Stimulated activated CD8-positive, alpha-beta memory T cell treated with anti-CD3 and anti-CD28 coated beads, Interleukin-15, amount 100 ng/mL, for 1 hour (primary cell): ENCODE results near the gene ACVR1B.

Experiments
- DNase-seq: peaks from one replicate; pipeline ENCODE4 v3.0.0-alpha.2; 2020; ENCODE audit warnings: low read depth

Gene ACVR1B

DNA sequence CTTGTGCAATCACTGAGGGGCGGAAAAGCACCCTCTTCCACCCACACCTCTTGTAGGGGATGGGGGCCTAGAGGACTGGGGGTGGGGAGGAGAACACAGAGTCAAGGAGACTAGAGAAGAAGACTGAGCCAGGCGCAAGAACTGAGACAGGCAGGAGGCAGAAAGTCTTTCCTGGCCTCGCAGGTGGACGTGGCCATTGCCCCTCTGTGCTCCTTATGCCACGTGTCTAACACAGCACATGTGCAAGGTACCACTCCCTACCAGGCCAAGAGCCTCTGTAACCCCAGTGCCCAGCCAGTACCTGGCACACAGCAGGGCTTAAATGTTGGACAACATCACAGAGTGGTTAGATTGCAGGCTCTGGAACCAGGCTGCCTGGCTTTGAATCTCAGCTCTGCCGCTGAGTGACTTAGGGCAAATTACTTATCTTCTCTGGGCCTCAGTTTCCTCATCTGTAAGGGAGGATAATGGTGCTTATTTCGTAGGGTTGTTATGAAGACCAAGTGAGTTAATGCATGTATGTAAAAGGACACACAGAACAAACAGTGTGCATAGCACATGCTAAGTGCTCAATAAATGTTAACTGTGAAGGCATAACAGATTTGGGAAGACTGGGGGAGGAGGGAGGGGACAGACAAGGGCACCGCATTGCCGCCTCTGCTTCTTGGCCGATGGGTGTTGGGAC lies 53.9 kb downstream of the ACVR1B start:
- DNase-seq: no peak

DNA sequence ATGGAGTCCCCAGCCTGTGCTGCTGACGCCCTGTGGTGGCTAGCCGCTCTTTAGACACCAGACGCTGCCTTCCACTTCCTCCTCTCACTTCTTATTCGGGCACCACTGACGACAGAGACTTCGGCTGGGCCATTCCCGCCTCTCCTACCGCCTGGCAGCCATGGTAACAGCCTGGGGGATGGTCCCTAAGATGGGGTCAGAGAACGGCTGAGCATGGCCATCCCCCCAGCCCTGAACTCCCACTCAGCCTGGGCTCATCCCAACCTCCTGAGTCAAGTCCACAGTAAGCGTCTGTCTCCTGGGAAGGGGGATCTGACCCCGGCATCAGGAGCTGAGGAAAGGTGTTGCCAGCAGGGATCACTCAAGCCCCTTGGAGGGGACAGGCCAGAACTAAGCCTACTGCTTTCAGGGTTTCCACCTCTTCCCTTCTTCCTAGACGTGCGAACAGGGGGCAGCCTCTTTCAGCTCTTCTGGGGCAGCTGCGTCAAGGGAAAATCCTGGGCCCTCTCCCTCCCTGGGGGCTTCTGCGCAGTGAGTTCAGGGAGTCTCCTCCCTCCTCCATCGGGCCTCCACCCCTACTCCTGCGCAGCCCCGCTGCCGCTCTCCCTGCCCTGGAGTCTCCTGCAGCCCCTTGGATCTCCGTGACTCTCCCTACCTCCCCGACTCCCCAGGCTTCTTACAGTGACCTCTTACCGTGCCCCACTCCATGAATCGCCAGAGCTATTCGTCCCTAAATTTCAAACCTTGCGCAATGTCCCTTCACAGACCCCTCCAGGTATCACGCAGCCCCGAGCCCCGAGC lies 54.6 kb downstream of the ACVR1B start:
- DNase-seq: no peak

DNA sequence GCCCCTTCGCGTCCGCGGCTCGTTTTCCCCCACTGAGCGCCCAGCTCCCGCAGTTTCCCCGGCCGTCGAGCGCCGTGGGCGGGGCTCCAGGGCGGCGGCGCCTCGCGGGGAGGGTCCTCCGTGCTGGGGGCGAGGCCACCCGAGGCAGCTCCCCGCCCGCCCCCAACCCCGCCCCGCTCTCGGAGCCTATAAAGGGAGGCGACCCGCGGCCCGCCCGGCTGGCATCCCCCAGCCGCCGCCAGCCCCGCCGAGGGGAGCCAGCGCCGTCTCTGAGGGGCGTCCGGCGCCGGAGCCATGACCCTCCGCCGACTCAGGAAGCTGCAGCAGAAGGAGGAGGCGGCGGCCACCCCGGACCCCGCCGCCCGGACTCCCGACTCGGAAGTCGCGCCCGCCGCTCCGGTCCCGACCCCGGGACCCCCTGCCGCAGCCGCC lies 55.2 kb downstream of the ACVR1B start, which contains the start of gene TAMALIN:
TSS of gene TAMALIN (plus strand) at position 221 of the 432 bp plus-strand sequence. CDS start at position 295, 74 bp downstream.
- DNase-seq: peak; percentile 57

DNA sequence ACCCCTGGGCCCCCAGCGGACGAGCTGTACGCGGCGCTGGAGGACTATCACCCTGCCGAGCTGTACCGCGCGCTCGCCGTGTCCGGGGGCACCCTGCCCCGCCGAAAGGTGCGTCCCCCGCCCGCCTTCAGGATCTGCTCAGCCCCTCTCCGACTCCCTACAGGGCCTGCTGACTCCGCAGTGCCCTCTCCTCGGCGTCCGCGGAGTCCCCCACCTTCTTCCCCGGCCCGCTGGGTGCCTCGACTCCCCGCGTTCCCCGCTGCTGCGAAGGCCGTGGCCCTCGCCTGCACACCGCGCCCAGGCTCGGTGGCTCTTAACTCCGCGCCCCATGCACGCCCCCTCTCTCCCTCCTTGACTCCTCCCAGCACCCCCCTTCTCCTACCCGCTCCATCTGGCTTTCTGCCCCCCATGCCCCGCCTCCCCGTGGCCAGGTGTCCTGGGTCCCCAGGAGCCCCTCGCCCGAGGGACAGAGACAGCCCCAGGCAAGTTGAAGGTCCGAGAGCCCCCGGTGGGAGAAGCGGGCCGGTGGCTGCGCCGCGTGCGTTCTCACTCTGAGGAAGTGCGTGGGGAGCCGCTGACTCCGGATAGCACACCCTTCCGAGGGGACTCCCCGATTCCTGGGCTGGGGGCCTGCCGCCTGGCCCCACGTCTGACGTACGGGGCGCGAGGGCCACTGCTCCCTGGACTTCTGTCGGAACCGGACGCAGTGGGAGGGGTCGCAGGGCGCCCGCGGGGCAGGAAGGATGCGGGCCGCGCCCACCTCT lies 55.8 kb downstream of the ACVR1B start:
- DNase-seq: no peak

DNA sequence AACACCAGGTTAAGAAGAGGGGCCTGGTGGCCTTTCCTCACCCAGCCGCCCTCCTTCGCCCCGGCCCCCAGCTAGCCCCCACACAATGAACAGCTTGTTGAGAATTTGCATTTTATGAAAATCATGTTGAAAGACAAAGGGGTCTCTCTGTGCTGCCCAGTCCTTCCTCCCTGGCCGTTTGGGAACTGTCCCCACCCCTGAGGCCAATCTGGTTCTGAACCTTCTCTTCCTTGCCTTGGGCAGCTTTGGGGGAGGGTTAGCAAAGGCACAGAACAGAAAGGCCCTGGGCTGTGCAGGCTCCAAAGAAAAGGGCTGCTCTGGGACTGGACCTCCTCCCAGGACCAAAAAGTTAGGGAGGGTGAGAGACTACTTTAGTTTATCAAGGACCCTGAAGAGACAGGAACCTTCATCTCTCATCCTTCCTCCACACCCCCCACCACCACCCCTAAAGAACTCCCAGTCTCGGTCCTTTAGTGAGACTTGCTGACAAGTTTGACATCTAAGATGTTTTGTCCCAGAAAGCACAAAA lies 56.5 kb downstream of the ACVR1B start:
- no peak for DNase-seq

DNA sequence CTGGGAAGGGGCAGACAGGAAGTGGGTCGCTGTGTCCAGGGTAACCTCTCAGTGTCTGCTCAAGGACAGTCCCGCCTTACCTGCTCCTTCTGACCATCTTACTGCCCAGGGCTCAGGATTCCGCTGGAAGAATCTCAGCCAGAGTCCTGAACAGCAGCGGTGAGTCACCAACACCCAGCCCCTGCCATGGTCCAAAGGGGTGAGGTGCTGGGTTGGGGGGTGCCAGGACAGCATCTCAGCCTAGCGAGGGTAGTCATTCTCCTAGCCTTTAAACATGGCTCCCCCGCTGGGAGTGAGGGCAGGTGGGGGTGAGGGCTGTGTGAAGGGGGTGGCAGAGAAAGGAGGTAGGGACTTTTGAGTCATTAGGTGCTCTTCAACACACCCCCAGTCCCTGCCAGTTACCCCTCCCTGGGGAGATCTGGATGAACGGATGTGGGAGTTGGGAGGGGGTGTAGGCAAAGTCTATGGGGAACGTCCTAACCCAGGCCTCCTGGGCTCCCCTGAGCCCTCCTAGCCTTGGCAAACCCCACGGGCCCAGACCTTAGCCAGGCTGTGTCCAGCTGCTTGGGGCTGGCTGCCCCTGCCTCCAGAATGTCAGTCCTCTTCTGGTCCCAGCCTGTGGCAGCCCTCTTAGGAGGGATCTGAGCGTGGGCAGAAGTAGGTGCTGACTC lies 57.7 kb downstream of the ACVR1B start:
- DNase-seq: no peak

DNA sequence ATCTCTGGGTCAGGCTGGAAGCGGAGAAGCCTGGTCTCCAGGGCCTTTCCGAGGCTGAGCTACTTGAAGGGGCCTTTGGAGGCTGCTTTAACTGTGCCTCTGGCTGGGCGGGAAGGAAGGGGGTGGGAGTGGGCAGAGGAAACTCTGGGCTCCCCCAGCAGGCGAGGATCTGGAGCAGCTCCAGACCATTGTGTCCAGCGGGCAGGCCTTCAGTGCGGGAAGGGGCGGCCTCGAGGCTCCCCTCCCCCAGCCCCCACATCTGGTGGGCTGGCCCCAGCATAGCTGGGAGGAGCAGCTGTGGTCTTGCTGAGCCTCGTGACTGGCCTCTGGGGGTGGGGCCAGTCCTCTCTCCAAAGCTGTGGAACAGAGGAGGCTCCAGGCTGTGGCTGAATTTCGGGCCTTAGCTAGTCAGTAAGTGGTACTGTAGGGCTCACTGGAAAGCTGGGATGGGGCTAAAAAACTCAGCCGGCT lies 58.7 kb downstream of the ACVR1B start:
- no peak for DNase-seq

DNA sequence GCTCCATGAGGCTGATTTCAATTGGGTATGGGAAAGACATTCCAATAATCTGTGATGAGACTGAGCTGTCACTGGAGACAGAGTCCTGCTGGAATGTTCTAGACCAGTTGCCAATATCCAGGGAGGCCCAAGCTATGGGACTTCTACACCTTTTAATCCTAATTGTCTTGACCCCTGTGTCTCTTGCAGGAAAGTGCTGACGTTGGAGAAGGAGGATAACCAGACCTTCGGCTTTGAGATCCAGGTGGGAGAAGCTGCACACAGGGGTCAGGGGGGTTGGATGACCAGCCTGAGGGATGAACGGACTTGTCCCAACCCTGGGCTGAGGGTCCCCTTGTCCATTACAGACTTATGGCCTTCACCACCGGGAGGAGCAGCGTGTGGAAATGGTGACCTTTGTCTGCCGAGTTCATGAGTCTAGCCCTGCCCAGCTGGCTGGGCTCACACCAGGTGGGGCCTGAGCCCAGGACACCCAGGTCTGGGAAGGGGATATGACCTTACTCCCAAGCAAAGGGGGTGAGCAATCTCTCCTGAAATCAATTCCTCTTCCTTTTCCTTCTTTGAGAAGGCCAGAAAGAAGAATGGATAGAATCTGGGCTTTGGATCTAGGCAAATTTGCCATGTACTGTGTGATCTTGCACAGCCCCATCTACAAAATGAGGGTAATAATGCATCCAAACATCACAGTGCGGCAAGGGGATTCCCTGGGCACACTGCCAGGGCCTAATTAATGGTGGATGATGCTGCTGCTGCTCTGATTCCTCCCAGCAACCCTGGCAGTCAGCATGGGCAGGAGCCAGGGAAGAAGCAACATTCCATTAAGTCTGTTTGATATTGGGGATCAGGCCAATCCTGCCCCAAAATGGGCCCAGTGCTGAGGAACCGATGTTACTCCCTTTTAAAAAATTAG lies 59.4 kb downstream of the ACVR1B start:
- no peak for DNase-seq

DNA sequence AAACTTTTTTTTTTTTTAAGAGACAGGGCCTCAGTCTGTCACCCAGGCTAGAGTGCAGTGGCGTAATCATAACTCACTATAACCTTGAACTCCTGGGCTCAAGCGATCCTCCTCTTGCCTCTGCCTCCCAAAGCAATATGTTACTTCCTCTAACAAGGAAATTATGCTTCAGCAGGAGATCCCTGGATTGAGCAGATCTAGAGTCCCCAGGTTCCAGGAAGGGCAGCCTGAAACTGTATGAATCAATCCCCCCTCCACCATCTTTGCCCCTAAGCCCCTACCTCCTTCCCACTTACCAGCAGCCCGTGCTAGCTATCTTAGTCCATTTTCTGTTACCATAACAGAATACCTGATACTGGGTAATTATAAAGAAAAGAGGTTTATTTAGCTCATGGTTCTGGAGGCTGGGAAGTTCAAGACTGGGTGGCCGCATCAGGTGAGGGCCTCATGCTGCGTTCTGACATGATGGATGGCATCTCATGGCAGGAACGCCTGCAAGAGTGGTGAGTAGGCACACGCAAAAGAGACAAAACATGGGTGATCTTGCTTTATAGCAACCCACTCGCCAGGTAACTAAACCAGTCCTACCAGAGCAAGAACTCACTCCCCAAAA lies 60.2 kb downstream of the ACVR1B start:
- DNase-seq: no peak

DNA sequence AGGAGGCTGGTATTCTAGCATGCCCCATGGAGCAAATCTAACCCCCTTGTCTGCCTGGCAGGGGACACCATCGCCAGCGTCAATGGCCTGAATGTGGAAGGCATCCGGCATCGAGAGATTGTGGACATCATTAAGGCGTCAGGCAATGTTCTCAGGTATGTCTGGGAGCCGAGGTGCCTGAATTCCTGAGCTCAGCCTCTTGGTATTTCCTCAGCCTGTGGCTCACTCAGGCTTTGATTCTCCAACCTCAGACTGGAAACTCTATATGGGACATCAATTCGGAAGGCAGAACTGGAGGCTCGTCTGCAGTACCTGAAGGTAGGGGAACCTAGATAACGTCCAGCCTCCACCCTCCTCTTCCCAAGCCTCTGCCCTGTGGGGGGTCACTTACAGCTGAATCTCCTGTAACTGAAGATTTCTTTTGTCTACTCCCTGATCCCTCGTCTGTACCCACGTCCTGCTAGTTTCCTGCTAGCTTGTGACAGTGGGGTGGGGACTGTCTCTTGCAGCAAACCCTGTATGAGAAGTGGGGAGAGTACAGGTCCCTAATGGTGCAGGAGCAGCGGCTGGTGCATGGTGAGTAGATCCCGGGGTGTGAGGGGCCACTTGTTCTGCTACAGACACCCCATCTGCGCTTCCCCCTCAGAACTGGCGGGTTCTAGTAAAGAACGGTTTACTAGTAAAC lies 62.3 kb downstream of the ACVR1B start:
- no peak for DNase-seq

DNA sequence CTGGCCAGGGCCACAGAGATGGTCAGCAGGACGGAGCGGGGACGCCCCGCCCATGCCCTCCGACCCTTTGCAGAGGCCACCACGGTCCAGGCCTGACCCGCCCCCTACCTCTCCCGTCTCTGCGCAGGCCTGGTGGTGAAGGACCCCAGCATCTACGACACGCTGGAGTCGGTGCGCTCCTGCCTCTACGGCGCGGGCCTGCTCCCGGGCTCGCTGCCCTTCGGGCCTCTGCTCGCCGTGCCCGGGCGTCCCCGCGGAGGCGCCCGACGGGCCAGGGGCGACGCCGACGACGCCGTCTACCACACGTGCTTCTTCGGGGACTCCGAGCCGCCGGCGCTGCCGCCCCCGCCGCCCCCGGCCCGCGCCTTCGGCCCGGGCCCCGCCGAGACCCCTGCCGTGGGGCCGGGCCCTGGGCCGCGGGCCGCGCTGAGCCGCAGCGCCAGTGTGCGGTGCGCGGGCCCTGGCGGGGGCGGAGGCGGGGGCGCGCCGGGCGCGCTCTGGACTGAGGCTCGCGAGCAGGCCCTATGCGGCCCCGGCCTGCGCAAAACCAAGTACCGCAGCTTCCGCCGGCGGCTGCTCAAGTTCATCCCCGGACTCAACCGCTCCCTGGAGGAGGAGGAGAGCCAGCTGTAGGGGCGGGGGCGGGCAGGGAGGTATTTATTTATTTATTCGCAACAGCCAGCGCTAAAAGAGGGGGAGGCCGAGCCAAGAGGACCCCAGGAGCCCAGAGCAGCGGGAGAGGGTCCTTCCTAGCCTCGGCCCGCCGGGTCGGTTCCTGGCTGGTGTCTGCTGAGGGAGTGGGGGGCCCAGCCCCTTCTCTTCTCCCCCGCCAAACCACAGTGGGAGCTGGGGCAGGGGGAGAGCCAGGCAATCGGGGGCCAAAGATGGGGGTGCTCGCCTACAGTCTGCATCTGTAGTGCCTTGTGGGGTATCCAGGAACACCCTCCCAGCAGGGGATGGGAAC lies 63.4 kb downstream of the ACVR1B start:
- DNase-seq: no peak

DNA sequence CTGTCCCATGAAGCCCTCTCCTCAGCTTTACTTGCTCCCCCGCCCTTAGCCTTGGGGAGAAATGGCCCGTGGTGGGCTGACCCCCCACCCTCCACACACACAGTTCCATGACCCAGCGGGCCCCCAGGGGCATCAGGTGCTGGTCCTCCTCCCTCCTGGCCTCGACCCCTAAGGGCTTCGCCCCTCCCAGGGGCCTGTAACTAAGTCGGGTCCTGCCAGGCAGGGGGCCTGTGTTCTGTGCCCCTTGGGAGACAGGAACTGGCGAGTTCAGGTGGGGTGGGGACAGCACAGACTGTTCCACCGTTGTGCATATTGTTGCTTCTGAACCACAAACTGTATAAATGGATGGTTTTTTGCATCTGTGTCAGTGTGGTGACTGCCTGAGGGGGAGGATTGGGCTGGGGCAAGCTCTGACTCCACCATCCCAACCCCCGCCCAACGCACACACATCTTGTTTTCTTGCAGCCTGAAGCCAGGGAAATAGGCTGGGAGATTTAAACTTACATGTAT lies 64.1 kb downstream of the ACVR1B start:
- DNase-seq: no peak

DNA sequence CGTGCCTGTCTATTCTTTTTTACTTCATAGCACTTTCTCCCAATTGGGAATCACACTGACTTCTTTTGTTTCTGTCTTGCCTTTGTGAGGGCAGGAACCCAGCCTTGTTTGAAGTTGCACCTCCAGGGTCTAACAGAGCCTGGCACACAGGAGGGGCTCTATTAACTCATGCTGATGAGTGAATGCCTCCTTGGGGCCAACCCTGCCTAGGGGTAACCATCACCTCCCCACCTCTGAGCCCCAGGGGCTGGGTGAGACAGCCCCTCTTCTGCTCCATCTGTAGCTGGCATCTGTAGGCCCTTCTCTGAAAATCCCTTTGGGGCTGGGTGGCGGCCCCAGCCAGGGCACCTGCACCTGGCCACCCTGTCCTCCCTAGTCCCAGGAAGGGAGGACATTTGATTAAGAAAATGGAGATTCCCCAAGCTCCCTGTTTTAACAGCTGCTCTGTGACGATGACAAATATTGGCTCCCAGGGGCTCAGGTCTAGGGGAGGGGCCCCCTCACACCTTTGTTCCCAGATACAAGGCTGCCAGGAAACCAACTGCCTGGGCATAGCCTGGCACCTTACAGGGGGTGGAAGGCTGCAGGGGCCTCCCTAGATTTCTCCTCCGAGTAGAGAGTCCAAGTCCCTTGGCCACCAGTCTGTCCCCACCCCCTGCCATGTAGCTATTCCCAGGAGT lies 67.1 kb downstream of the ACVR1B start:
- DNase-seq: no peak

DNA sequence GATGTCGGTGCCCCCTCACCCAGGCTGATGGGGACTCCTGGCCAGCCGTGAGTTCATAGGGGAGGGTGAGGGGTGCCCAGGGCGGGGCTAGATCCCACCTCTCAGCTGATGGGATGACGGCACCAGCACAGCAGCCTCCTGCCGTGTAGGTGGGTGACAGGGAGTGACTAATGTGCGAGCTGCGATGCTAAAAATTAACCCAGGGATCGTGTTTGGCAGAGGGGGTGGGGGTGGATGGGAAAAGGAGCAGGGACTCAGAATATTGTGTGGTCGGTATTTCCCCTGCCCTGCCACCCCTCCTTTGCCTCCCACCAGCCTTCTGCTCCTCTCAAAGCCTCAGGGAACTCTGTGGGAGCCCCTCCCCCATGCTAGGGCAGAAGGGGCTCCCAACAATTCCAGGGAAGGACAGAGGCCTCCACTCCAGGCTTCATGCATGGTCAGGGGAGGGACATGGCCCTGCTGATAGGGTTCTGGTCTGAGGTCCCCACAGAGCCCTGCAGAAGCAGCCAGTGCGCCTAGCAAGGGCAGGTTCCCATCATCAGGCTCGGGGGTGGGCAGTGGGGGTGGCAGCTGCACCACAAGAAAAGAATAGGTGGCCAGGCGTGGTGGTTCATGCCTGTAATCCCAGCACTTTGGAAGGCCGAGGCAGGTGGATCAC lies 67.7 kb downstream of the ACVR1B start:
- DNase-seq: no peak

DNA sequence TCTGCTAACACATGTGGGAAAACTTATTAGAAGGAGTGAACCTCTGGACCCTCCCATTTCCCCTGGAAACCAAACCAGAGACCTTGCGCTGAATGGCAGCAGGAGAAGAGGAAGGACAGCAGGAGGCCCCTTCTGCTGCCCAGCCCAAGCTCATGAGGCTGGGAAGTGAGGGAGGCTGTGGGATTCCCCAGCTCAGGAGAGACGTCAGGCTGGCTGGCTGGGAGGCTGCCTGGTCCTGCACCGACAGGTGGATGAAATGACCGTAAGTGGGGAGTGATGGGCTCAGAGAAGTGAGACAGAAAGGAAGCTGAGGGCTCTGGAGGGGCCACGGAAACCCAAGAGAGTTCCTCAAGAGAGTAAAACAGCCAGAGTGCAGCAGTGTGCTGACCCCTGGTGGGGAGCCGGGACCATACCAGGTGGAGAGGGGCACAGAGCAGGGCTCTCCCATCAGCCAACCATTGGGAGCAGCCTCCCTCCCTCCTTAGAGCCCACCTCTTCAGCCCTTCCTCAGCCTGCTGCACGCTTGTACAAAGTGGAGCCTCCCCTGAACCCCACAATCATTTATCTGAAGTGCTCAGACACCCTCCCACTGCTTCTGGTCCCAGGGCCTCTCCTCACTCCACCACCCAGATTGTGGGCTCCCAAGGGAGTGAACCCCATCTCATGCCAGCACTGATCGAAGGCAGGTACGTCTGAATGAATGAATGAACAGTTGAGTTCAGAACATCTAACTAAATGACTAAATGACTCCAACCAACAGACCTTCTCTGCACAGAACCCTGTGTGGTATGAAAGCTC lies 69.2 kb downstream of the ACVR1B start:
- DNase-seq: no peak

DNA sequence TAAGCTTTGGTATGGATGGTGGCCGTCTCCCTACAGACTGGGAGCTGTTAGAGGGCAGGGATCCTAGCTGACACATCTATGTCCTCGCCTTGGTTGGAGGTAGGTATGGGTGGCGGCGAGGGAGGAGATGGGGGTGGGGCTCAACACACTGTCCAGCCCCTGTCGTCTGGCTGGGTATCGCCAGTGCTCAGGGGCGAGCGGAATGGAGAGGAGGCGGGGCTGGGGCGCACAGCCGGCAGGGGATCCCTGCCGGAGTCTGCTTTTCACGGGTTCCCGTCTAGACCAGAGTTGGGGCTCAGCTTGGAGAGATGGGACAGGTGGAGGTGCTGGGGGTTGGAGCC lies 71.3 kb downstream of the ACVR1B start:
- DNase-seq: no peak
